Thoracic aorta (tissue), 2 donors: ENCODE results near the gene ILDR2. TPM values are rescaled to one million over a fixed set of nuclear protein-coding genes. Genes with fewer than 3 reads are reported as not detected.

ENCODE experiments used
- ATAC-seq: fragments of 150-250 bp; one replicate; pipeline ENCODE4 v1.8.0; 2017; ENCODE audit warnings: low read depth; ENCODE audit not compliant: insufficient number of reproducible peaks, low FRiP score
- DNase-seq: peaks from one replicate; pipeline ENCODE4 v3.0.0-alpha.2; 2020; ENCODE audit warnings: low spot score
- H3K27ac ChIP-seq, 2 donors: fragments of 200-600 bp; sonication (generic); 1 replicate in 1 of 2; 2 replicates in 1 of 2; pipeline ENCODE4 v1.5.1; 2016; ENCODE audit warnings: mild to moderate bottlenecking in 2 of 2, moderate library complexity in 2 of 2
- H3K27me3 ChIP-seq: fragments of 200-600 bp; sonication (generic); replicated peaks from 2 replicates; pipeline ENCODE4 v1.6.0; 2016; ENCODE audit warnings: mild to moderate bottlenecking; ENCODE audit not compliant: insufficient read depth
- H3K36me3 ChIP-seq: fragments of 200-600 bp; sonication (generic); one replicate; pipeline ENCODE4 v1.5.1; 2016
- H3K4me1 ChIP-seq, 2 donors: fragments of 200-600 bp; sonication (generic); 1 replicate in 1 of 2; 2 replicates in 1 of 2; pipeline versions ENCODE4 v1.5.1 to v1.6.0; 2016; ENCODE audit warnings: low read depth in 2 of 2, mild to moderate bottlenecking in 1 of 2; ENCODE audit not compliant: control insufficient read depth in 1 of 2
- H3K4me3 ChIP-seq: fragments of 200-600 bp; sonication (generic); 2 replicates; pipeline ENCODE4 v1.5.1; 2016; ENCODE audit warnings: mild to moderate bottlenecking
- H3K9me3 ChIP-seq: fragments of 200-600 bp; sonication (generic); 2 replicates; pipeline ENCODE4 v1.5.1; 2016
- total RNA-seq, 2 donors: library from RNA; depleted of rRNA; stranded (reverse); fragments of >200 nt; gene quantifications; one replicate each; pipeline versions ENCODE4 v1.1.0 to v1.2.3, GENCODE V29; 2016
- TF ChIP-seq, protein P1 (sequence below): fragments of 200-600 bp; sonication (generic); IDR thresholded peaks from one replicate; pipeline ENCODE4 v1.5.1; 2019; ENCODE audit warnings: antibody characterized with exemption

ILDR2 gene
- total RNA-seq, 2 donors from 2014 or later = 0.85 TPM; not detected in 1

DNA sequence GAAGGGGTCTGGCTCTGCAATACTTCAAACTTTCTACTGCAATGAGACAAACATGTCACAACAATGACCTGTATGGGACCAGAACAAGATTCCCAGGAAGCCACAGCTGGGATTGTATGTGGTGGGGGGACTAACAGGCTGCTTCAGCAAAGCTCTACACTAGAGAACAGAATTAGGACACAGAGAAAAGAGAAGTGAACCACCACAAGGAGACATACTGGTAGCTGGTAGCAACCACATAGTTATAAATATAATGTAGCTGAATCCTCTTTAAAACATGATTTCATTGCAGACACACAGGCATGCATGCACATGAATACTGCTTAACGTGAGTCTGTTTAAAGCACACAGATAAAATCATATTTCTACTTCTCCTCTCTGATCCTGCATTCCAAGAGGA is 3.5 kb upstream of the ILDR2 start:
- no peaks in the 10 kb centered on the region for H3K27me3 ChIP-seq
- no peaks in the 10 kb centered on the region for H3K9me3 ChIP-seq
- H3K4me1 ChIP-seq = peaks cover 3 to 8% of the 10 kb centered on the region in 2 donors
- H3K27ac ChIP-seq = no peak overlapping the region
- TF ChIP-seq, protein P1, sequence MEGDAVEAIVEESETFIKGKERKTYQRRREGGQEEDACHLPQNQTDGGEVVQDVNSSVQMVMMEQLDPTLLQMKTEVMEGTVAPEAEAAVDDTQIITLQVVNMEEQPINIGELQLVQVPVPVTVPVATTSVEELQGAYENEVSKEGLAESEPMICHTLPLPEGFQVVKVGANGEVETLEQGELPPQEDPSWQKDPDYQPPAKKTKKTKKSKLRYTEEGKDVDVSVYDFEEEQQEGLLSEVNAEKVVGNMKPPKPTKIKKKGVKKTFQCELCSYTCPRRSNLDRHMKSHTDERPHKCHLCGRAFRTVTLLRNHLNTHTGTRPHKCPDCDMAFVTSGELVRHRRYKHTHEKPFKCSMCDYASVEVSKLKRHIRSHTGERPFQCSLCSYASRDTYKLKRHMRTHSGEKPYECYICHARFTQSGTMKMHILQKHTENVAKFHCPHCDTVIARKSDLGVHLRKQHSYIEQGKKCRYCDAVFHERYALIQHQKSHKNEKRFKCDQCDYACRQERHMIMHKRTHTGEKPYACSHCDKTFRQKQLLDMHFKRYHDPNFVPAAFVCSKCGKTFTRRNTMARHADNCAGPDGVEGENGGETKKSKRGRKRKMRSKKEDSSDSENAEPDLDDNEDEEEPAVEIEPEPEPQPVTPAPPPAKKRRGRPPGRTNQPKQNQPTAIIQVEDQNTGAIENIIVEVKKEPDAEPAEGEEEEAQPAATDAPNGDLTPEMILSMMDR = no peak
- H3K36me3 ChIP-seq = no peaks in the 10 kb centered on the region
- ATAC-seq (no peak), DNase-seq (no peak)
- H3K4me3 ChIP-seq = no peak overlapping the region

DNA sequence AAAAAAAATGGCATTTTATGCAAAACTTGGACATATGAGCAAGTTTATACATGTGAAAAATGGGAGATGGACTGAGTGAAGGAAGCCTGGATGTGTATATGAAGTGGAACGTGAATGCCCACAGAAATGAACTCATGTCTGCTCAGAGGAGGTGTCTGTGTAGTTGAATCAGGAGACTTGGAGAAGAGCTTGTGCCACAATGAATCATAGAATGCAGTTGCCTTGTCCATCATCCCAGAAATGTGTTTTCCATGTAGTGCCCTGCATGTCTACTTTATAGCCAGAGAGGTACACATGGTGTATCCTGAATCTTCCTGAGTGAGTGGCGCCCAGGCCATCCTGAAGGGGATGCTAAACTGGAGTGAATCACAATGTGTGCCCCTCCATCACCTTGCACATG is 2.6 kb upstream of the ILDR2 start:
- H3K27ac ChIP-seq = no peak overlapping the region
- no peaks in the 10 kb centered on the region for H3K9me3 ChIP-seq
- DNase-seq (no peak), ATAC-seq (no peak)
- H3K27me3 ChIP-seq = no peaks in the 10 kb centered on the region
- peaks cover 3 to 8% of the 10 kb centered on the region in 2 donors for H3K4me1 ChIP-seq
- TF ChIP-seq, protein P1 = no peak
- no peaks in the 10 kb centered on the region for H3K36me3 ChIP-seq
- no peak overlapping the region for H3K4me3 ChIP-seq

DNA sequence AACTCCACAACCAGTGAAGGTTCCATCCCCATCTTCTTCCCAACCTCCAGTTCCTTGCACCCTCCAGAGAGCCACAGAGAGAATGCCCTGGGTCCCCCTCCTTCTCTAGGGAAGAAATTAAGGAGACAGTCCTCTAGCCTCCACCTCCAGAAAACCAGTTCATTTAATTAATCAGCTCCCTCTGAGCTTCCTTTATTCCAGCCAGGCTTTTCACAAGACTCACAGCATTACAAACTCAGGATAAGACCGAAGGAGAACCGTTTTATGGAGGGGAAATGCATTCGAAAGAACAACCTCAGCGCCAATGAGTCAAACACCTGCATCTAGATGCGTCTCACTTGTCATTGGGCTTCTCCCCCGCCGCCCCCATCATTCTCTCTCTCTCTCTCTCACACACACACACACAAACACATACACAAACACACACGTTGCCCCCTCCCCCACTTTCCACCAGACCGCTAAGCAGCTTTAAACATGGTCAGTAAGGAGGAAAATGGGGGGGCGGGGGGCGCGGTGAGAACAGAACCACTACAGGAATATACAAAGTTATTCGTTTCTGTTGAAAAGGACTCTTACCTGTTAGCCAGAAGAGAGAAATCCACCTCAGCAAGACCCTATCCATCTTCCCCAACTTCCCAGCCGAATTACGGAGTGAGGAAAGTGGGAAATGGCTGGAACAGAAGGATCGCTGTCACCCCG is 544 bp downstream of the ILDR2 start:
- Histone ChIP-seq H3K9me3 (no peaks in the 10 kb centered on the region), H3K4me3 (peak overlapping the region; percentile 71), H3K36me3 (no peaks in the 10 kb centered on the region), H3K27ac (no peak overlapping the region), H3K27me3 (no peaks in the 10 kb centered on the region), H3K4me1 (peaks cover 3 to 8% of the 10 kb centered on the region in 2 donors)
- DNase-seq = no peak
- ATAC-seq = no peak
- TF ChIP-seq, protein P1 = no peak

DNA sequence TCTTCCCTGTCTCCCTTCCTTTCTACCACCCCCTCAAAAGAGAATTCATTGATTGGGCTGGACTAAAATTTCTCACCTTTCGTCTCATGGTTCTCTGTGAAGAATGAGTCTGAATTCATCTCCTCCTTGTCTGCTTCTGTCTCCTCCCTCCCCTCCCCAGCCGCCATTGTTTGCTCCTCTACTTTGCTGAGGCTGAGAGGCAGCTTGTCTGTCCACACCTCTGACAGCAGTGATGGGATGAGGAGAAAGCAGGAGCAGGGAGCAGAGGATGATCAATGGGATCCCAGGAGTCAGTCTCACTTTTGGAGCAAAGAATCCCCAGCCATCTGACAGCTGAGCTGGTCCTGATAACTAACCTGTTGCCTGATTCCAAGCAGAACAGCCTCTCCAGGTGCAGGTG is 2.5 kb downstream of the ILDR2 start:
- Histone ChIP-seq H3K27ac (no peak overlapping the region), H3K4me3 (no peak overlapping the region), H3K9me3 (no peaks in the 10 kb centered on the region), H3K27me3 (no peaks in the 10 kb centered on the region), H3K36me3 (no peaks in the 10 kb centered on the region), H3K4me1 (peaks cover 3 to 8% of the 10 kb centered on the region in 2 donors)
- ATAC-seq = no peak
- TF ChIP-seq, protein P1 = no peak
- no peak for DNase-seq

DNA sequence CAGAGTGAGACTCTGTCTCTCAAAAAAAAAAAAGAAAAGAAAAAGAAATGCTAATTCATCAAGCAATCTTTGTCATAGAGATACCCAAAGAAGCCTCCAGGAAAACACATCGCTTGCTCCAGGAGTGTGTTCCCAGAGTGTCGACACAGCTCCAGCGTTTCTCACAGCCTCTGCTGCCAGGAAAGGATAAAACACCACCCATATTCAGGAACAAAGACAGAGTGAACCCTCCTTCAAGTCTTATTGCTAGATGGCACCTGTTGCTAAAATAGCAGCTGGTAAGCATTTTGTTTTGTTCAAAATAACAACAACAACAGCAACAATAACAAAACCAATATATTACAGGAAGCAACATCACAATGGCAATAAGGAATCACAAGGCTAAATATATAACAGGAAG is 3.1 kb downstream of the ILDR2 start:
- ATAC-seq (no peak), DNase-seq (no peak)
- H3K27me3 ChIP-seq = no peaks in the 10 kb centered on the region
- TF ChIP-seq, protein P1 = no peak
- H3K36me3 ChIP-seq = no peaks in the 10 kb centered on the region
- no peak overlapping the region for H3K4me3 ChIP-seq
- no peak overlapping the region for H3K27ac ChIP-seq
- peaks cover 3 to 8% of the 10 kb centered on the region in 2 donors for H3K4me1 ChIP-seq
- H3K9me3 ChIP-seq = no peaks in the 10 kb centered on the region
